Measurements from ENCODE around the gene FOXN3.

Gene FOXN3

GRCh38 chr14:89364316-89364715 is 52.7 kb downstream of the FOXN3 start:
- DNase-seq (ENCODE audit: low spot score), result no peak

- no peak for DNase-seq (ENCODE audit: low spot score)
Measured at GRCh38 chr14:89360277-89360676, 56.8 kb downstream of the FOXN3 start.

GRCh38 chr14:89359477-89360222 is 57.4 kb downstream of the FOXN3 start:
- DNase-seq (ENCODE audit: low spot score), result no peak

- DNase-seq (ENCODE audit: low spot score), result no peak
Measured at GRCh38 chr14:89357655-89358297, 59.3 kb downstream of the FOXN3 start.

- DNase-seq (ENCODE audit: low spot score), result no peak
Measured at GRCh38 chr14:89356927-89357326, 60.1 kb downstream of the FOXN3 start.

GRCh38 chr14:89356496-89356895 is 60.5 kb downstream of the FOXN3 start:
- DNase-seq (ENCODE audit: low spot score), result no peak

GRCh38 chr14:89353766-89354113 is 63.3 kb downstream of the FOXN3 start:
- DNase-seq (ENCODE audit: low spot score), result no peak

GRCh38 chr14:89352976-89353765 is 63.9 kb downstream of the FOXN3 start:
- no peak for DNase-seq (ENCODE audit: low spot score)

- no peak for DNase-seq (ENCODE audit: low spot score)
Measured at GRCh38 chr14:89351516-89352404, 65.3 kb downstream of the FOXN3 start.

- no peak for DNase-seq (ENCODE audit: low spot score)
Measured at GRCh38 chr14:89351221-89351515, 65.9 kb downstream of the FOXN3 start.

- DNase-seq (ENCODE audit: low spot score), result no peak
Measured at GRCh38 chr14:89350152-89350551, 66.9 kb downstream of the FOXN3 start.

GRCh38 chr14:89349171-89350008 is 67.6 kb downstream of the FOXN3 start:
- peak; percentile 93 for DNase-seq (ENCODE audit: low spot score)

- DNase-seq (ENCODE audit: low spot score), result no peak
Measured at GRCh38 chr14:89348722-89349121, 68.3 kb downstream of the FOXN3 start.

- DNase-seq (ENCODE audit: low spot score), result no peak
Measured at GRCh38 chr14:89347885-89348284, 69.1 kb downstream of the FOXN3 start.

- DNase-seq (ENCODE audit: low spot score), result no peak
Measured at GRCh38 chr14:89344920-89345254, 72.1 kb downstream of the FOXN3 start.

GRCh38 chr14:89343356-89343755 is 73.7 kb downstream of the FOXN3 start:
- no peak for DNase-seq (ENCODE audit: low spot score)

GRCh38 chr14:89342049-89342448 is 75.0 kb downstream of the FOXN3 start:
- DNase-seq (ENCODE audit: low spot score), result no peak

- DNase-seq (ENCODE audit: low spot score), result no peak
Measured at GRCh38 chr14:89340200-89341181, 76.5 kb downstream of the FOXN3 start.

- no peak for DNase-seq (ENCODE audit: low spot score)
Measured at GRCh38 chr14:89339579-89339978, 77.5 kb downstream of the FOXN3 start.

- DNase-seq (ENCODE audit: low spot score), result no peak
Measured at GRCh38 chr14:89339158-89339557, 77.9 kb downstream of the FOXN3 start.
